H9 (cell line): ENCODE data around the gene PIK3CD. TPM values are rescaled to one million over a fixed set of nuclear protein-coding genes. Genes with fewer than 3 reads are reported as not detected.

Experiments used
- DNase-seq: peaks from one replicate; pipeline ENCODE4 v3.0.0-alpha.2; 2017
- H2AFZ ChIP-seq: one replicate; pipeline ENCODE4 v1.6.1; 2013; ENCODE audit warnings: mild to moderate bottlenecking, low read length, control low read depth, moderate library complexity
- H2AK5ac ChIP-seq: 2 replicates; pipeline ENCODE4 v1.6.1; 2013; ENCODE audit warnings: low read length, control low read depth, mixed read lengths; ENCODE audit not compliant: insufficient read length
- H2BK120ac ChIP-seq: one replicate; pipeline ENCODE4 v1.6.1; 2013; ENCODE audit warnings: low read depth, mild to moderate bottlenecking, low read length, control low read depth, inconsistent platforms; ENCODE audit not compliant: poor library complexity, severe bottlenecking
- H2BK12ac ChIP-seq: 2 replicates; pipeline ENCODE4 v1.6.1; 2013; ENCODE audit warnings: low read length, control low read depth, mixed read lengths, low read depth; ENCODE audit not compliant: insufficient read length
- H2BK15ac ChIP-seq: 2 replicates; pipeline ENCODE4 v1.6.1; 2013; ENCODE audit warnings: low read depth, low read length, control low read depth
- H2BK20ac ChIP-seq: one replicate; pipeline ENCODE4 v1.6.1; 2013; ENCODE audit warnings: low read depth, mild to moderate bottlenecking, low read length, control low read depth, inconsistent platforms; ENCODE audit not compliant: poor library complexity, severe bottlenecking
- H2BK5ac ChIP-seq: 2 replicates; pipeline ENCODE4 v1.6.1; 2013; ENCODE audit warnings: low read length, control low read depth, mixed read lengths; ENCODE audit not compliant: insufficient read length
- H3K14ac ChIP-seq: 2 replicates; pipeline ENCODE4 v1.6.1; 2013; ENCODE audit warnings: low read length, control low read depth; ENCODE audit not compliant: insufficient read depth
- H3K18ac ChIP-seq: 2 replicates; pipeline ENCODE4 v1.6.1; 2013; ENCODE audit warnings: low read depth, mild to moderate bottlenecking, mixed read lengths, low read length, control low read depth; ENCODE audit not compliant: insufficient read length
- H3K23ac ChIP-seq: 2 replicates; pipeline ENCODE4 v1.6.1; 2013; ENCODE audit warnings: low read length, control low read depth, mixed read lengths, low read depth; ENCODE audit not compliant: insufficient read length
- H3K23me2 ChIP-seq: 2 replicates; pipeline ENCODE4 v1.6.1; 2013; ENCODE audit warnings: low read depth, mild to moderate bottlenecking, mixed read lengths, low read length, control low read depth; ENCODE audit not compliant: insufficient read length, poor library complexity, severe bottlenecking
- H3K27ac ChIP-seq: 2 replicates; pipeline ENCODE4 v1.5.1; 2013; ENCODE audit warnings: low read length, control low read depth, mixed read lengths, low read depth; ENCODE audit not compliant: insufficient read length
- H3K27me3 ChIP-seq: 2 replicates; pipeline ENCODE4 v1.6.1; 2013; ENCODE audit warnings: low read length, control low read depth, inconsistent platforms; ENCODE audit not compliant: insufficient read depth
- H3K4ac ChIP-seq: 2 replicates; pipeline ENCODE4 v1.6.1; 2013; ENCODE audit warnings: low read depth, mild to moderate bottlenecking, control low read depth, inconsistent platforms, low read length, moderate library complexity
- H3K4me1 ChIP-seq: 2 replicates; pipeline ENCODE4 v1.6.1; 2013; ENCODE audit warnings: low read length, control low read depth, inconsistent platforms; ENCODE audit not compliant: insufficient read depth
- H3K4me2 ChIP-seq: 2 replicates; pipeline ENCODE4 v1.6.1; 2013; ENCODE audit warnings: low read length, control low read depth, mixed read lengths; ENCODE audit not compliant: insufficient read length, insufficient read depth
- H3K56ac ChIP-seq: 2 replicates; pipeline ENCODE4 v1.6.1; 2013; ENCODE audit warnings: low read depth, mild to moderate bottlenecking, mixed read lengths, low read length, control low read depth; ENCODE audit not compliant: insufficient read length
- H3K79me1 ChIP-seq: 2 replicates; pipeline ENCODE4 v1.6.1; 2013; ENCODE audit warnings: low read depth, mild to moderate bottlenecking, moderate library complexity, low read length, control low read depth, inconsistent platforms; ENCODE audit not compliant: insufficient read depth, poor library complexity, severe bottlenecking
- H3K79me2 ChIP-seq: 2 replicates; pipeline ENCODE4 v1.6.1; 2013; ENCODE audit warnings: low read length, control low read depth, inconsistent platforms; ENCODE audit not compliant: insufficient read depth
- H3K9ac ChIP-seq: 2 replicates; pipeline ENCODE4 v1.6.1; 2013; ENCODE audit warnings: low read length, control low read depth, mixed read lengths; ENCODE audit not compliant: insufficient read length; ENCODE audit errors: extremely low read depth
- H3K9me3 ChIP-seq: one replicate; pipeline ENCODE4 v1.6.1; 2013; ENCODE audit warnings: low read depth, low read length, inconsistent platforms; ENCODE audit not compliant: control insufficient read depth
- H3T11ph ChIP-seq: one replicate; pipeline ENCODE4 v1.6.1; 2013; ENCODE audit warnings: mild to moderate bottlenecking, low read length, control low read depth, inconsistent platforms
- H4K20me1 ChIP-seq: one replicate; pipeline ENCODE4 v1.6.1; 2013; ENCODE audit not compliant: control insufficient read depth, insufficient read length, insufficient read depth
- H4K5ac ChIP-seq: 2 replicates; pipeline ENCODE4 v1.6.1; 2013; ENCODE audit warnings: low read depth, mild to moderate bottlenecking, mixed read lengths, low read length, control low read depth; ENCODE audit not compliant: insufficient read length
- H4K8ac ChIP-seq: replicated peaks from 2 replicates; pipeline ENCODE4 v1.6.1; 2013; ENCODE audit warnings: low read length, control low read depth, mixed read lengths, low read depth; ENCODE audit not compliant: insufficient read length
- H4K91ac ChIP-seq: 2 replicates; pipeline ENCODE4 v1.6.1; 2013; ENCODE audit warnings: low read depth, mild to moderate bottlenecking, moderate library complexity, mixed read lengths, low read length, control low read depth; ENCODE audit not compliant: insufficient read length
- H3K27ac Mint-ChIP-seq, 3 experiments: 2 replicates in 2 of 3; 3 replicates in 1 of 3; pipeline ENCODE4 v1.8.0; 2020 to 2021; ENCODE audit warnings: mixed read lengths in 3 of 3, mild to moderate bottlenecking in 1 of 3, moderate library complexity in 1 of 3
- H3K27me3 Mint-ChIP-seq: 2 replicates; pipeline ENCODE4 v1.8.0; 2021; ENCODE audit warnings: low read depth, mild to moderate bottlenecking, moderate library complexity, mixed read lengths
- H3K36me3 Mint-ChIP-seq, 3 experiments: 2 replicates in 2 of 3; 3 replicates in 1 of 3; pipeline ENCODE4 v1.8.0; 2020 to 2021; ENCODE audit warnings: low read depth in 3 of 3, mixed read lengths in 3 of 3; ENCODE audit not compliant: insufficient read depth in 1 of 3
- H3K4me1 Mint-ChIP-seq, 2 experiments: 2 replicates each; pipeline ENCODE4 v1.8.0; 2020; ENCODE audit warnings: mixed read lengths in 2 of 2
- H3K4me3 Mint-ChIP-seq, 2 experiments: 2 replicates in 1 of 2; 3 replicates in 1 of 2; pipeline ENCODE4 v1.8.0; 2020 to 2021; ENCODE audit warnings: mild to moderate bottlenecking in 2 of 2, mixed read lengths in 2 of 2, moderate library complexity in 1 of 2
- H3K9me3 Mint-ChIP-seq, 2 experiments: 2 replicates in 1 of 2; 3 replicates in 1 of 2; pipeline ENCODE4 v1.8.0; 2020; ENCODE audit warnings: mild to moderate bottlenecking in 2 of 2, mixed read lengths in 2 of 2, moderate library complexity in 1 of 2
- CTCF ChIP-seq: fragments of 200-600 bp; sonication (generic); conservative IDR thresholded peaks from 3 replicates; pipeline ENCODE4 v1.8.0; 2021; ENCODE audit warnings: antibody characterized with exemption, mild to moderate bottlenecking
- WGBS: extraction: QIAGEN DNeasy Blood & Tissue Kit; methylation state at CpG from one replicate; pipeline ENCODE4 v1.1.7; 2013; ENCODE audit warnings: missing lambda C conversion rate, low lambda C conversion rate, mixed read lengths; ENCODE audit not compliant: insufficient read length; ENCODE audit errors: extremely low coverage; 5-methylcytosine and 5-hydroxymethylcytosine counted together
- total RNA-seq: library from RNA; stranded (reverse); gene quantifications from 2 replicates; pipeline ENCODE4 v1.2.1, GENCODE V29; 2021

PIK3CD gene
- total RNA-seq, 1 experiment from 2014 or later, result 10.0 TPM

GRCh38 chr1:9749361-9749760 lies 97.8 kb downstream of the PIK3CD start:
- no CpG with 5 or more reads among the region's 14 CpGs for WGBS
- Histone ChIP-seq H2BK15ac (no peak overlapping the region), H2BK120ac (no peak overlapping the region), H3K79me1 (no peaks in the 10 kb centered on the region), H2BK12ac (no peak overlapping the region), H3K9me3 (no peaks in the 10 kb centered on the region), H3K27ac (no peak overlapping the region), H3K4me2 (no peak overlapping the region), H4K20me1 (no peaks in the 10 kb centered on the region), H3K18ac (no peak overlapping the region), H3K79me2 (no peaks in the 10 kb centered on the region), H3K9ac (no peak overlapping the region), H4K5ac (no peak overlapping the region), H3K56ac (no peak overlapping the region), H4K91ac (no peak overlapping the region), H3T11ph (no peak overlapping the region), H3K4ac (no peak overlapping the region), H3K4me1 (no peaks in the 10 kb centered on the region), H2AFZ (no peak overlapping the region), H4K8ac (no peak overlapping the region), H3K23ac (no peak overlapping the region), H3K23me2 (no peaks in the 10 kb centered on the region), H3K27me3 (no peaks in the 10 kb centered on the region), H2AK5ac (no peak overlapping the region), H2BK20ac (no peak overlapping the region), H2BK5ac (no peak overlapping the region), H3K14ac (no peak overlapping the region)
- peaks cover 2 to 6% of the 10 kb centered on the region in 2 experiments for H3K4me1 Mint-ChIP-seq
- peak overlapping the region in 2 of 3 experiments; percentile 51 to 85; a peak in 4 of 7 replicates for H3K27ac Mint-ChIP-seq
- H3K9me3 Mint-ChIP-seq, result no peaks in the 10 kb centered on the region
- no peak overlapping the region for H3K4me3 Mint-ChIP-seq
- H3K27me3 Mint-ChIP-seq, result no peaks in the 10 kb centered on the region; the same call in 1 of the 2 replicates
- peaks cover 30 to 72% (median 68%) of the 10 kb centered on the region in 3 experiments; a peak in 6 of 7 replicates for H3K36me3 Mint-ChIP-seq
- no peak for TF ChIP-seq CTCF
- no peak for DNase-seq
